Body of pancreas (tissue), 4 donors: ENCODE results near the gene SEMA6D.

ENCODE experiments used
- POLR2A ChIP-seq, 3 donors: fragments of 450-650 bp; IDR thresholded peaks; one replicate each; pipeline ENCODE4 v1.6.1; 2016; ENCODE audit warnings: antibody characterized with exemption in 3 of 3, mild to moderate bottlenecking in 2 of 3
- TF ChIP-seq, protein P1 (sequence below), 7 experiments: fragments of 450-650 bp in 4 of 7; fragments of 200-600 bp in 3 of 7; sonication (generic) in 3 of 7; IDR thresholded peaks; one replicate each; pipeline ENCODE4 v1.5.1; 2016 to 2019; ENCODE audit warnings: antibody characterized with exemption in 7 of 7

GRCh38 chr15:47685141-47685870, 32.0 kb upstream of the SEMA6D start:
- TF ChIP-seq POLR2A (IDR thresholded peaks at IDR 0.05) = no peak
- TF ChIP-seq, protein P1, sequence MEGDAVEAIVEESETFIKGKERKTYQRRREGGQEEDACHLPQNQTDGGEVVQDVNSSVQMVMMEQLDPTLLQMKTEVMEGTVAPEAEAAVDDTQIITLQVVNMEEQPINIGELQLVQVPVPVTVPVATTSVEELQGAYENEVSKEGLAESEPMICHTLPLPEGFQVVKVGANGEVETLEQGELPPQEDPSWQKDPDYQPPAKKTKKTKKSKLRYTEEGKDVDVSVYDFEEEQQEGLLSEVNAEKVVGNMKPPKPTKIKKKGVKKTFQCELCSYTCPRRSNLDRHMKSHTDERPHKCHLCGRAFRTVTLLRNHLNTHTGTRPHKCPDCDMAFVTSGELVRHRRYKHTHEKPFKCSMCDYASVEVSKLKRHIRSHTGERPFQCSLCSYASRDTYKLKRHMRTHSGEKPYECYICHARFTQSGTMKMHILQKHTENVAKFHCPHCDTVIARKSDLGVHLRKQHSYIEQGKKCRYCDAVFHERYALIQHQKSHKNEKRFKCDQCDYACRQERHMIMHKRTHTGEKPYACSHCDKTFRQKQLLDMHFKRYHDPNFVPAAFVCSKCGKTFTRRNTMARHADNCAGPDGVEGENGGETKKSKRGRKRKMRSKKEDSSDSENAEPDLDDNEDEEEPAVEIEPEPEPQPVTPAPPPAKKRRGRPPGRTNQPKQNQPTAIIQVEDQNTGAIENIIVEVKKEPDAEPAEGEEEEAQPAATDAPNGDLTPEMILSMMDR (IDR thresholded peaks at IDR 0.05) = no peak
